Hepatocyte (in vitro differentiated cells): ENCODE results near the gene PATL1. TPM values are rescaled to one million over a fixed set of nuclear protein-coding genes. Genes with fewer than 3 reads are reported as not detected.

Experiments used
- DNase-seq: peaks from one replicate; pipeline ENCODE4 v3.0.0-alpha.2; 2016; ENCODE audit warnings: low spot score
- H2AFZ ChIP-seq: fragments of 200-600 bp; sonication (generic); 2 replicates; pipeline ENCODE4 v1.6.0; 2016; ENCODE audit warnings: antibody characterized with exemption, mild to moderate bottlenecking
- H3K27ac ChIP-seq: fragments of 200-600 bp; sonication (generic); 2 replicates; pipeline ENCODE4 v1.5.1; 2016; ENCODE audit warnings: mild to moderate bottlenecking
- H3K27me3 ChIP-seq: fragments of 200-600 bp; sonication (generic); 2 replicates; pipeline ENCODE4 v1.6.1; 2016
- H3K36me3 ChIP-seq: fragments of 200-600 bp; sonication (generic); replicated peaks from 2 replicates; pipeline ENCODE4 v1.5.1; 2016; ENCODE audit warnings: low read depth; ENCODE audit not compliant: insufficient read depth
- H3K4me1 ChIP-seq: fragments of 200-600 bp; sonication (generic); 2 replicates; pipeline ENCODE4 v1.5.1; 2016; ENCODE audit warnings: mild to moderate bottlenecking, moderate library complexity; ENCODE audit not compliant: insufficient read depth
- H3K4me2 ChIP-seq: fragments of 200-600 bp; sonication (generic); 2 replicates; pipeline ENCODE4 v1.6.0; 2016
- H3K4me3 ChIP-seq: fragments of 200-600 bp; sonication (generic); 2 replicates; pipeline ENCODE4 v1.5.1; 2016; ENCODE audit warnings: mild to moderate bottlenecking
- H3K79me2 ChIP-seq: fragments of 200-600 bp; sonication (generic); 2 replicates; pipeline ENCODE4 v1.6.0; 2017; ENCODE audit warnings: mild to moderate bottlenecking
- H3K9me2 ChIP-seq: fragments of 200-600 bp; sonication (generic); replicated peaks from 2 replicates; pipeline ENCODE4 v1.6.0; 2017; ENCODE audit warnings: mild to moderate bottlenecking; ENCODE audit not compliant: insufficient read depth
- H3K9me3 ChIP-seq: fragments of 200-600 bp; sonication (generic); 2 replicates; pipeline ENCODE4 v1.5.1; 2016; ENCODE audit warnings: low read depth, mild to moderate bottlenecking
- H4K20me1 ChIP-seq: fragments of 200-600 bp; sonication (generic); 2 replicates; pipeline ENCODE4 v1.6.0; 2016; ENCODE audit warnings: mild to moderate bottlenecking; ENCODE audit not compliant: insufficient read depth, poor library complexity, severe bottlenecking
- EZH2 ChIP-seq: fragments of 200-600 bp; sonication (generic); IDR thresholded peaks from 2 replicates; pipeline ENCODE4 v1.6.1; 2016; ENCODE audit warnings: antibody characterized with exemption, mild to moderate bottlenecking, borderline replicate concordance
- EZH2phosphoT487 ChIP-seq: fragments of 200-600 bp; sonication (generic); IDR thresholded peaks from one replicate; pipeline ENCODE4 v1.6.1; 2018; ENCODE audit warnings: antibody characterized with exemption, mild to moderate bottlenecking, low read depth, moderate library complexity; ENCODE audit not compliant: unreplicated experiment, severe bottlenecking
- WGBS: methylation state at CpG from one replicate; pipeline ENCODE4 v1.1.6; 2016; ENCODE audit warnings: low lambda C conversion rate; ENCODE audit errors: missing lambda C conversion rate; 5-methylcytosine and 5-hydroxymethylcytosine counted together
- polyA plus RNA-seq: library from polyadenylated mRNA; unstranded; fragments of >200 nt; fragmentation: Nextera tagmentation; extraction: Ambion mirVana; gene quantifications from 2 replicates; pipeline ENCODE4 v1.2.1, GENCODE V29; 2016
- total RNA-seq: library from RNA; depleted of rRNA; stranded (reverse); fragments of >200 nt; gene quantifications from 2 replicates; pipeline ENCODE4 v1.2.3, GENCODE V29; 2014
- TF ChIP-seq, protein P1 (sequence below): fragments of 200-600 bp; sonication (generic); IDR thresholded peaks from 2 replicates; pipeline ENCODE4 v1.5.1; 2016; ENCODE audit warnings: antibody characterized with exemption, mild to moderate bottlenecking; ENCODE audit not compliant: poor library complexity

The PATL1 gene
- total and polyA plus RNA-seq, 2 experiments from 2014 or later, result 19.9 to 21.6 TPM

DNA sequence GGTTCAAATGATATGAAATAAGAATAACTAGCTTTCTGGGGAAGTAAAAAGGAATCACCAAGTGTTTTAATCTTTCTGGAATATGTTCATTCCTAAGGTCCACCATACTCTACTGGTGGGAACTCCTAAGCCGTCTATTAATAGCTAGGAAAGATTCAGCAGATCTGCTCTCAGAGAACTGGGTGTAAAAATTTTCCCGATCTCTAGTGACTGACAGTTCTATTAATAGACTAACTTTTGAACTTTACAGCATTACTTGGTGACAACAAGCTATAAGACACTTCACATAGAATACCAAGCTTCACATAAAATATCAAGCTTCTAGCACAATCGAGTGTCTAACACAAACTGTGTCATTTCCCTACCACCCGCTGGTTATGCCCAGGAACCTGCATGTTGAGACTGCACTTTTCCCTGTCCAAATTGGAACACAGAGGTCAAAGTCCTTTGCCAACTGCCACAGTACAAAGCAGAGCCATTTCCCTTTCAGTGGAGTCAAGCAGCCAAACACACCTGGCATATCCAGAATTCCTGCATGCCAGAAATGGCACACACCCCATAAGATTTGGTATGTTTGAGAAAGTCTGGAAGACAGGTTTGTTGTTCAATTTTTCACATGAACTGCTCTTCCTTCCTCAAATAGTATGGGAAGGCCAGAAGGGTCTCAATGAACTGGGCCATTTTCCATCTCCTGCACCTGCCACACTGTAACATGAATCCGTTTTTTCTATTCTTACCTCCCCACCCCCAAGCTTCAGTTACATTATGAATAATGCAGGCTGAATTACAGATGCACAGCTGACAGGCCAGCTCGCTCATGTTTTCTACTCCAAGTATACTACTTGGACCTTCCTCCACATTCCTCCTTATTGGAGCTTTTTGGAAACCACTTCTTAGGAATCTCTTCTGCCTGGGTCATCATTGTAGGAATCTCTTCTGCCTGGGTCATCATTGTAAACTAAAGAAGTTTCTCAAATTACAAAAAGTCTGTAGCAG is 57.0 kb downstream of the PATL1 start:
- WGBS, result 86% methylated on average over 6 of the region's 6 CpGs
- H3K9me2 ChIP-seq, result no peaks in the 10 kb centered on the region
- peak overlapping the region; percentile 90 for H3K4me2 ChIP-seq
- H3K4me1 ChIP-seq, result peaks cover 23% of the 10 kb centered on the region
- H3K36me3 ChIP-seq, result no peaks in the 10 kb centered on the region
- no peak for TF ChIP-seq EZH2phosphoT487
- TF ChIP-seq, protein P1, sequence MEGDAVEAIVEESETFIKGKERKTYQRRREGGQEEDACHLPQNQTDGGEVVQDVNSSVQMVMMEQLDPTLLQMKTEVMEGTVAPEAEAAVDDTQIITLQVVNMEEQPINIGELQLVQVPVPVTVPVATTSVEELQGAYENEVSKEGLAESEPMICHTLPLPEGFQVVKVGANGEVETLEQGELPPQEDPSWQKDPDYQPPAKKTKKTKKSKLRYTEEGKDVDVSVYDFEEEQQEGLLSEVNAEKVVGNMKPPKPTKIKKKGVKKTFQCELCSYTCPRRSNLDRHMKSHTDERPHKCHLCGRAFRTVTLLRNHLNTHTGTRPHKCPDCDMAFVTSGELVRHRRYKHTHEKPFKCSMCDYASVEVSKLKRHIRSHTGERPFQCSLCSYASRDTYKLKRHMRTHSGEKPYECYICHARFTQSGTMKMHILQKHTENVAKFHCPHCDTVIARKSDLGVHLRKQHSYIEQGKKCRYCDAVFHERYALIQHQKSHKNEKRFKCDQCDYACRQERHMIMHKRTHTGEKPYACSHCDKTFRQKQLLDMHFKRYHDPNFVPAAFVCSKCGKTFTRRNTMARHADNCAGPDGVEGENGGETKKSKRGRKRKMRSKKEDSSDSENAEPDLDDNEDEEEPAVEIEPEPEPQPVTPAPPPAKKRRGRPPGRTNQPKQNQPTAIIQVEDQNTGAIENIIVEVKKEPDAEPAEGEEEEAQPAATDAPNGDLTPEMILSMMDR, result no peak
- no peak for TF ChIP-seq EZH2
- H4K20me1 ChIP-seq, result peaks cover 38% of the 10 kb centered on the region
- H3K4me3 ChIP-seq, result no peak overlapping the region
- H3K79me2 ChIP-seq, result peaks cover 83% of the 10 kb centered on the region
- H2AFZ ChIP-seq, result no peak overlapping the region
- peak; percentile 18 for DNase-seq
- H3K27me3 ChIP-seq, result no peaks in the 10 kb centered on the region
- H3K27ac ChIP-seq, result peak overlapping the region; percentile 35
- H3K9me3 ChIP-seq, result no peaks in the 10 kb centered on the region

DNA sequence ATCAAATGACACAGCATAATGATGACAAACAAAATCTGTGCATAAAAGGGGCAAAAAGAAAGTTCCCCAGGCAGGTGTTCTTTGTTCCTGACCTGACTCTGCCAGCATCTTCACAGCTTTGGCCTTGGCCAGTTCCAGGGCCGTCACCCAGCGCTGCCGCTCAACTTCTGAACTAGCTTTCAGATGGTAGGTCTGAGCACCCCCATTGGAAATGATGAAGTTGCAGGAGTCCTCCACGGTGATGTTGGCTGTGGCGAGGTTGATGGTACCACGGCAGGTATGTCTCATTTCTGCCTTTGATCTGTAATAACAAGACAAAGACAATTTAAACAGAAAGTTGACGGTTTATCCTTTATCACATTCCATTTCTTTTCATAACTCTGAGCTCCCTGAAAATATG is 58.5 kb downstream of the PATL1 start:
- peaks cover 23% of the 10 kb centered on the region for H3K4me1 ChIP-seq

DNA sequence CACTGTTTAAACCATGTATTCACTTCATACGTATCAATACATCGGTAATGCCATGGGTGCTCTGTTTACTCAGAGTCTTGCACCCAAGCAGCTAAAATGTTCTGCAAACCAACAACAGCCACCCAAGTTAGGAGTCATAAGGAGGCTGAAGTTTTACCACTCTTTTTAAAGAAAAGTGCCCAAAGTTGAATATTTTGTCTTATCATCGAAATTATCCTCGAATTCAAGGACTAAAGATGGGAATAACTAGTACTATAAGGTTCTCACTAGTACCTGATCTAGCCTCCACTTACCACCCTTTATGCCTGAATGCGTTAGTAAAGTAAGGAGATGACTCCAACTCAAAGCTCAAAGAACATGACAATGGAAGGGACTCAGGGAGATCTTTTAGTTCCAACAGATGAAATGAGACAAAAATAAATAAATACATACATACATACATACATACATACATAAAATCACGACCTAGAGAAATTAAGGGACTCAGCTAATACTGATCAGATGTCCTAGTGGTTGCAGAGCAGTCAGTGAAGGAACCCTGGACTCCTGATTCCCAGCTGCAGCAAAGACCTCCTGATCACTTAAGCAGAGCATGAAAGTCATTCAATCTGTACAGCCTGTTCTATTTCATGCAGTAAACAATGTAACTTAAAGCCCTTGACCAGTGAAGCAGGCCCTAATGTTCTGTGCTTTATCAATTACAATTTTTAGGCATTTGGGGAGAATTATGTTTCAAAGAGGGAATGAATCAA is 61.0 kb downstream of the PATL1 start:
- WGBS, result 98% methylated on average over 6 of the region's 6 CpGs
- Histone ChIP-seq H3K4me1 (peaks cover 11% of the 10 kb centered on the region), H3K27me3 (no peaks in the 10 kb centered on the region), H2AFZ (no peak overlapping the region), H3K9me2 (no peaks in the 10 kb centered on the region), H3K36me3 (no peaks in the 10 kb centered on the region), H4K20me1 (peaks cover 34% of the 10 kb centered on the region), H3K27ac (no peak overlapping the region), H3K9me3 (no peaks in the 10 kb centered on the region), H3K4me3 (no peak overlapping the region), H3K79me2 (peaks cover 95% of the 10 kb centered on the region), H3K4me2 (no peak overlapping the region)
- TF ChIP-seq EZH2phosphoT487 (no peak), EZH2 (no peak)
- TF ChIP-seq, protein P1, result no peak
- no peak for DNase-seq

More for the DNA sequence above, 58.5 kb downstream of the PATL1 start:
- Histone ChIP-seq H3K79me2 (peaks cover 99% of the 10 kb centered on the region), H3K27ac (no peak overlapping the region), H3K4me2 (no peak overlapping the region), H3K9me3 (no peaks in the 10 kb centered on the region), H3K4me3 (no peak overlapping the region), H3K27me3 (no peaks in the 10 kb centered on the region), H4K20me1 (peaks cover 46% of the 10 kb centered on the region), H3K36me3 (no peaks in the 10 kb centered on the region), H3K9me2 (no peaks in the 10 kb centered on the region), H2AFZ (no peak overlapping the region)
- 93% methylated on average over 7 of the region's 7 CpGs for WGBS
- TF ChIP-seq, protein P1, result no peak
- TF ChIP-seq EZH2phosphoT487 (no peak), EZH2 (no peak)
- no peak for DNase-seq
